HAP-1 (cell line): ENCODE results near the gene CCNI2.

Experiments
- DNase-seq, 2 experiments: peaks; one replicate each; pipeline ENCODE4 v3.0.0-alpha.2; 2016 to 2020; ENCODE audit warnings: low spot score in 2 of 2
- H3K27me3 ChIP-seq: fragments of 250-450 bp; sonication (Bioruptor Pico); 2 replicates; pipeline ENCODE4 v1.5.1; 2020; ENCODE audit warnings: low read depth, mild to moderate bottlenecking, moderate library complexity
- H3K36me3 ChIP-seq: fragments of 250-450 bp; sonication (Bioruptor Pico); replicated peaks from 2 replicates; pipeline ENCODE4 v1.5.1; 2020; ENCODE audit warnings: mild to moderate bottlenecking
- H3K4me1 ChIP-seq: fragments of 250-450 bp; sonication (Bioruptor Pico); 2 replicates; pipeline ENCODE4 v1.5.1; 2020; ENCODE audit warnings: mild to moderate bottlenecking
- H3K4me3 ChIP-seq: fragments of 250-450 bp; sonication (Bioruptor Pico); 2 replicates; pipeline ENCODE4 v1.5.1; 2020; ENCODE audit warnings: mild to moderate bottlenecking, moderate library complexity
- H3K9me3 ChIP-seq: fragments of 250-450 bp; sonication (Bioruptor Pico); 2 replicates; pipeline ENCODE4 v1.5.1; 2020; ENCODE audit warnings: mild to moderate bottlenecking, moderate library complexity
- in situ Hi-C: fragments of 300-500 bp; cut with MboI; formaldehyde crosslinking; loops from 3 replicates; pipeline ENCODE4 v1.14.3; 2020; ENCODE audit warnings: low sequenced_read_pairs, inconsistent platforms, mixed read lengths

The CCNI2 gene

GRCh38 chr5:132776131-132776937 lies 29.1 kb downstream of the CCNI2 start:
- Histone ChIP-seq H3K36me3 (no peaks in the 10 kb centered on the region), H3K27me3 (no peaks in the 10 kb centered on the region), H3K9me3 (no peaks in the 10 kb centered on the region), H3K4me3 (peak overlapping the region; percentile 55), H3K4me1 (peaks cover 6% of the 10 kb centered on the region)
- in situ Hi-C loops = no loop called here
- peak; percentile 54 to 77 for DNase-seq

GRCh38 chr5:132776938-132777208 lies 29.6 kb downstream of the CCNI2 start:
- in situ Hi-C loops = no loop called here
- H3K4me1 ChIP-seq = peaks cover 6% of the 10 kb centered on the region
- no peak for DNase-seq
- H3K36me3 ChIP-seq = no peaks in the 10 kb centered on the region
- peak overlapping the region; percentile 55 for H3K4me3 ChIP-seq
- no peaks in the 10 kb centered on the region for H3K27me3 ChIP-seq
- H3K9me3 ChIP-seq = no peaks in the 10 kb centered on the region

- Histone ChIP-seq H3K36me3 (no peaks in the 10 kb centered on the region), H3K27me3 (no peaks in the 10 kb centered on the region), H3K4me3 (peak within 1 kb of the TSS; percentile 55), H3K4me1 (peaks cover 6% of the 10 kb centered on the region), H3K9me3 (no peaks in the 10 kb centered on the region)
- in situ Hi-C loops = no loop called here
- peak; percentile 25 to 68 for DNase-seq
Observed at GRCh38 chr5:132777209-132778069, 30.2 kb downstream of the CCNI2 start, which contains the start of gene SEPTIN8. SEPTIN8 (minus strand) TSS chr5:132777239; CDS start chr5:132777137, 102 bp downstream.

GRCh38 chr5:132778129-132778528 lies 30.9 kb downstream of the CCNI2 start:
- in situ Hi-C loops = no loop called here
- Histone ChIP-seq H3K9me3 (no peaks in the 10 kb centered on the region), H3K36me3 (no peaks in the 10 kb centered on the region), H3K4me1 (peaks cover 6% of the 10 kb centered on the region), H3K27me3 (no peaks in the 10 kb centered on the region), H3K4me3 (no peak overlapping the region)
- no peak for DNase-seq

GRCh38 chr5:132778856-132779255 lies 31.6 kb downstream of the CCNI2 start:
- DNase-seq = no peak
- peaks cover 6% of the 10 kb centered on the region for H3K4me1 ChIP-seq
- in situ Hi-C loops = no loop called here
- H3K9me3 ChIP-seq = no peaks in the 10 kb centered on the region
- H3K4me3 ChIP-seq = no peak overlapping the region
- no peaks in the 10 kb centered on the region for H3K27me3 ChIP-seq
- H3K36me3 ChIP-seq = no peaks in the 10 kb centered on the region

GRCh38 chr5:132779961-132780360 lies 32.7 kb downstream of the CCNI2 start:
- DNase-seq = no peak
- no peaks in the 10 kb centered on the region for H3K36me3 ChIP-seq
- no peaks in the 10 kb centered on the region for H3K27me3 ChIP-seq
- in situ Hi-C loops = no loop called here
- H3K9me3 ChIP-seq = no peaks in the 10 kb centered on the region
- peaks cover 6% of the 10 kb centered on the region for H3K4me1 ChIP-seq
- H3K4me3 ChIP-seq = no peak overlapping the region

GRCh38 chr5:132780577-132780976 lies 33.4 kb downstream of the CCNI2 start:
- in situ Hi-C loops = no loop called here
- no peaks in the 10 kb centered on the region for H3K9me3 ChIP-seq
- H3K27me3 ChIP-seq = no peaks in the 10 kb centered on the region
- no peak overlapping the region for H3K4me3 ChIP-seq
- no peaks in the 10 kb centered on the region for H3K36me3 ChIP-seq
- DNase-seq = no peak
- H3K4me1 ChIP-seq = no peaks in the 10 kb centered on the region; the same call in none of the 2 replicates

GRCh38 chr5:132781029-132781428 lies 33.8 kb downstream of the CCNI2 start:
- Histone ChIP-seq H3K27me3 (no peaks in the 10 kb centered on the region), H3K9me3 (no peaks in the 10 kb centered on the region), H3K36me3 (no peaks in the 10 kb centered on the region), H3K4me3 (no peak overlapping the region), H3K4me1 (no peaks in the 10 kb centered on the region; the same call in 1 of the 2 replicates)
- in situ Hi-C loops = no loop called here
- DNase-seq = no peak

- Histone ChIP-seq H3K4me3 (no peak overlapping the region), H3K27me3 (no peaks in the 10 kb centered on the region), H3K36me3 (no peaks in the 10 kb centered on the region), H3K9me3 (no peaks in the 10 kb centered on the region), H3K4me1 (no peaks in the 10 kb centered on the region; the same call in 1 of the 2 replicates)
- in situ Hi-C loops = no loop called here
- DNase-seq = no peak
Observed at GRCh38 chr5:132782101-132782500, 34.9 kb downstream of the CCNI2 start.

GRCh38 chr5:132785365-132785764 lies 38.1 kb downstream of the CCNI2 start:
- no peaks in the 10 kb centered on the region for H3K36me3 ChIP-seq
- in situ Hi-C loops = no loop called here
- no peaks in the 10 kb centered on the region; the same call in 1 of the 2 replicates for H3K4me1 ChIP-seq
- no peaks in the 10 kb centered on the region for H3K9me3 ChIP-seq
- H3K27me3 ChIP-seq = no peaks in the 10 kb centered on the region
- no peak for DNase-seq
- H3K4me3 ChIP-seq = no peak overlapping the region

GRCh38 chr5:132785864-132786263 lies 38.6 kb downstream of the CCNI2 start:
- in situ Hi-C loops = no loop called here
- no peaks in the 10 kb centered on the region; the same call in 1 of the 2 replicates for H3K4me1 ChIP-seq

GRCh38 chr5:132787076-132787475 lies 39.9 kb downstream of the CCNI2 start:
- no peaks in the 10 kb centered on the region for H3K36me3 ChIP-seq
- H3K4me3 ChIP-seq = no peak overlapping the region
- H3K4me1 ChIP-seq = no peaks in the 10 kb centered on the region; the same call in 1 of the 2 replicates
- DNase-seq = no peak
- in situ Hi-C loops = no loop called here
- H3K9me3 ChIP-seq = no peaks in the 10 kb centered on the region
- no peaks in the 10 kb centered on the region for H3K27me3 ChIP-seq

More at GRCh38 chr5:132785864-132786263, 38.6 kb downstream of the CCNI2 start:
- Histone ChIP-seq H3K36me3 (no peaks in the 10 kb centered on the region), H3K4me3 (no peak overlapping the region), H3K9me3 (no peaks in the 10 kb centered on the region), H3K27me3 (no peaks in the 10 kb centered on the region)
- no peak for DNase-seq

GRCh38 chr5:132788508-132788907 lies 41.3 kb downstream of the CCNI2 start:
- H3K36me3 ChIP-seq = no peaks in the 10 kb centered on the region
- no peaks in the 10 kb centered on the region for H3K27me3 ChIP-seq
- H3K4me3 ChIP-seq = no peak overlapping the region
- no peaks in the 10 kb centered on the region; the same call in 1 of the 2 replicates for H3K4me1 ChIP-seq
- no peaks in the 10 kb centered on the region for H3K9me3 ChIP-seq
- in situ Hi-C loops = no loop called here
- no peak for DNase-seq
